Colonic mucosa (tissue), 4 donors: Measurements from ENCODE around the gene ASPHD2. TPM values are rescaled to one million over a fixed set of nuclear protein-coding genes. Genes with fewer than 3 reads are reported as not detected.

Experiments used
- DNase-seq: peaks from one replicate; pipeline ENCODE4 v3.0.0-alpha.2; 2020
- H3K27ac ChIP-seq: fragments of 200-600 bp; one replicate; pipeline ENCODE4 v1.8.0; 2021
- H3K27me3 ChIP-seq: fragments of 200-600 bp; one replicate; pipeline ENCODE4 v1.8.0; 2021
- H3K36me3 ChIP-seq: fragments of 200-600 bp; one replicate; pipeline ENCODE4 v1.8.0; 2021
- H3K4me1 ChIP-seq: fragments of 200-600 bp; one replicate; pipeline ENCODE4 v1.8.0; 2021; ENCODE audit warnings: mild to moderate bottlenecking
- H3K4me3 ChIP-seq: fragments of 200-600 bp; one replicate; pipeline ENCODE4 v1.8.0; 2021
- H3K9ac ChIP-seq, 2 donors: one replicate each; pipeline ENCODE4 v1.7.0; 2013; ENCODE audit warnings: control low read depth in 2 of 2, low read depth in 2 of 2, low read length in 2 of 2
- H3K9me3 ChIP-seq: fragments of 200-600 bp; one replicate; pipeline ENCODE4 v1.8.0; 2021
- intact Hi-C: fragments of 100-400 bp; cut with DNase I; formaldehyde crosslinking; loops from one replicate; pipeline ENCODE4 v1.14.1; 2022
- total RNA-seq, 2 donors: library from RNA; stranded (reverse); fragmentation: NEBNext Ultra II Directional in 1 of 2; extraction: Animal tissue kit (Norgen Biotek cat#: 25700) in 1 of 2; gene quantifications; one replicate each; pipeline ENCODE4 v1.2.1, GENCODE V29; 2021
- TF ChIP-seq, protein P1 (sequence below): fragments of 200-600 bp; IDR thresholded peaks from one replicate; pipeline ENCODE4 v1.8.0; 2022; ENCODE audit warnings: antibody characterized with exemption, mild to moderate bottlenecking
- donor health status: healthy.
- donor health status: DM: no; HTN: no; CAD: no.
- donor health status: DM: no; HTN: no; CAD: no.

Gene ASPHD2
- total RNA-seq, 2 donors from 2014 or later: 3.8 to 4.3 TPM

DNA sequence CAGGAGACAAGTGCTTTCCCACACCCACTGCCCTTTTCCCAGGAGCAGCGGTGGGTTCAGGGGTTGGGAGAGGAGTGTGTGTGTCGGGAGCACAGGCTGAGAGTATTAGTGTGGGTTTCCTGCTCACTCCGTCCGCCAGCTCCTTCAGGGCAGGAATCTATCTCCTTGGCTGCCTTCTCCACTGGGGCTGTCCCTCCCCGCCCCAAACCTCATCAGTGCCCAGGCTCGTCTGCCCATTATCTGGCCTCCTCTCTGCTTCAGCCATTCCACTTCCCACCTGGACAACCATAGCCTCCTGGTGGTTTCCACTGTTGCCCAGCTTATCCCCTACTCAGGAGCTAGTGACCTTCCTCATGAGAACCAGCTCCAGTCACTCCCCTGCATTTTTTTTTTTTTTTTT, 19.9 kb downstream of the ASPHD2 start:
- Histone ChIP-seq H3K9me3 (no peaks in the 10 kb centered on the region), H3K36me3 (no peaks in the 10 kb centered on the region), H3K27me3 (no peaks in the 10 kb centered on the region), H3K27ac (no peak overlapping the region), H3K4me3 (no peak overlapping the region), H3K4me1 (no peaks in the 10 kb centered on the region), H3K9ac (no peak overlapping the region)
- intact Hi-C loops: no loop called here
- TF ChIP-seq, protein P1, sequence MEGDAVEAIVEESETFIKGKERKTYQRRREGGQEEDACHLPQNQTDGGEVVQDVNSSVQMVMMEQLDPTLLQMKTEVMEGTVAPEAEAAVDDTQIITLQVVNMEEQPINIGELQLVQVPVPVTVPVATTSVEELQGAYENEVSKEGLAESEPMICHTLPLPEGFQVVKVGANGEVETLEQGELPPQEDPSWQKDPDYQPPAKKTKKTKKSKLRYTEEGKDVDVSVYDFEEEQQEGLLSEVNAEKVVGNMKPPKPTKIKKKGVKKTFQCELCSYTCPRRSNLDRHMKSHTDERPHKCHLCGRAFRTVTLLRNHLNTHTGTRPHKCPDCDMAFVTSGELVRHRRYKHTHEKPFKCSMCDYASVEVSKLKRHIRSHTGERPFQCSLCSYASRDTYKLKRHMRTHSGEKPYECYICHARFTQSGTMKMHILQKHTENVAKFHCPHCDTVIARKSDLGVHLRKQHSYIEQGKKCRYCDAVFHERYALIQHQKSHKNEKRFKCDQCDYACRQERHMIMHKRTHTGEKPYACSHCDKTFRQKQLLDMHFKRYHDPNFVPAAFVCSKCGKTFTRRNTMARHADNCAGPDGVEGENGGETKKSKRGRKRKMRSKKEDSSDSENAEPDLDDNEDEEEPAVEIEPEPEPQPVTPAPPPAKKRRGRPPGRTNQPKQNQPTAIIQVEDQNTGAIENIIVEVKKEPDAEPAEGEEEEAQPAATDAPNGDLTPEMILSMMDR: no peak
- DNase-seq: no peak

DNA sequence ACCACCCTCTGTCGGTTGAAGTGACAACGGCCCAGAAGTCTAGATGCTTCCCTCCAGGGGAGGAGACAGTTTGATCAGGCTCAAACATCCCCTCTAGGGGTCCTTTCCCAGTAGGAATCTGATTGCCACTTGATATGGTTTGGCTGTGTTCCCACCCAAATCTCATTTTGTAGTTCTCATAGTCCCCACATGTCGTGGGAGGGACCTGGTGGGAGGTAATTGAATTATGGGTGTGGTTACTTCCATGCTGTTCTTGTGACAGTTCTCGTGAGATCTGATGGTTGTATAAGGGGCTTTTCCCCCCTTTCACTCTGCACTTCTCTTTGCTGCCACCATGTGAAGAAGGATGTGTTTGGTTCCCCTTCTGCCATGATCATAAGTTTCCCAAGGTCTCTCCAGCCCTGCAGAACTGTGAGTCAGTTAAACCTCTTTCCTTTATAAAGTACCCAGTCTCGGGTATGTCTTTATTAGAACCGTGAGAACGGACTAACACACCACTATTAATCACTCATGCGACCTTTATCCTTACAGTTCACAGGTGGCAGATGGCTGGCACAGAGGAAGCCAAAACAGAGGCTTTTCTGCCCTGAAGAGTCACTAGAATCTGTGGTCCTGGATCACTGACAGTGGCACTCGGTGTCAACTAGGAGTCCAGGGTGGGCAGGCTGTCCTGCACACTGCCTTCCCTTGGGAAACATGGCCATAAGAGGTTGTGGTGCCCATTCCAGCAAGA, 21.6 kb downstream of the ASPHD2 start:
- no peak overlapping the region for H3K27ac ChIP-seq
- H3K9me3 ChIP-seq: no peaks in the 10 kb centered on the region
- no peaks in the 10 kb centered on the region for H3K4me1 ChIP-seq
- TF ChIP-seq, protein P1: no peak
- no peak for DNase-seq
- intact Hi-C loops: no loop called here
- H3K27me3 ChIP-seq: no peaks in the 10 kb centered on the region
- no peak overlapping the region for H3K9ac ChIP-seq
- no peaks in the 10 kb centered on the region for H3K36me3 ChIP-seq
- H3K4me3 ChIP-seq: no peak overlapping the region

DNA sequence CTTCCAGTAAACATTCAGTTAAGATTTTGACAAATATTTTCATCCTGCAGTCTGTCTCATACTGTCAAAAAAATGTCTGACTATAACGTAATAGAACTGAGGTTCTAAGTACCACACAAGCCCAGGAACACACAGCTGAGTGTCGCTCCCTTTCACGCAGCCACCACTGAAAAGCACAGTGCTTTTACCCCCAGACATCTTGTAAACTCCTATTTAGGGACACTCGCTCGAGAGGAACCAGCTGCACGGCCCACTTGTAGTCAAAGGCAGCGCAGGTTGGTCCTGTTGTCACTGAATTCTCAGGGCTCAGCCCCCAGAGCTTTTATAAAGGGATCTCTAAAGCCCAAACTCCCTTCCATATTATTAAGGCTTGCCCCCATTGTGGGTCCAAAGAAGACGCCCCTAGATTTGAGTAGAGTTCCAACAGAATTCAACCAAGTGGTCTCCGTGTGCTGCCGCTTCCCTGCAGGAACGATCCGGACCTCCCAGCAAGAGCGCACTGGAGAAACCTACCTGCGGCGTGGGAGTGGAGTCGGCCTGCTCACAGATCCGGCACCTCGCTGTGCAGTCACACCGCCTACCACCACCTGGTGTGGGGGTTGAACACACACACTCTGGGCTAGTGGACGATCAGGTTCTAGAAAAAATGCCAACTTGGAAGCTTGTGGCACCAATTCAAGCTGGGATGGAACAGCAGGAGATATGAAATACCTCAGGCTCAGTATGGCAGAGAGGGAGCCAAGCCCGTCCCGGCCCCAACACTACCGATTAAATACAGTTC, 23.4 kb downstream of the ASPHD2 start:
- H3K4me1 ChIP-seq: no peaks in the 10 kb centered on the region
- no peak overlapping the region for H3K9ac ChIP-seq
- no peak overlapping the region for H3K27ac ChIP-seq
- no peaks in the 10 kb centered on the region for H3K36me3 ChIP-seq
- TF ChIP-seq, protein P1: no peak
- H3K9me3 ChIP-seq: no peaks in the 10 kb centered on the region
- intact Hi-C loops: no loop called here
- no peak for DNase-seq
- H3K27me3 ChIP-seq: no peaks in the 10 kb centered on the region
- no peak overlapping the region for H3K4me3 ChIP-seq

DNA sequence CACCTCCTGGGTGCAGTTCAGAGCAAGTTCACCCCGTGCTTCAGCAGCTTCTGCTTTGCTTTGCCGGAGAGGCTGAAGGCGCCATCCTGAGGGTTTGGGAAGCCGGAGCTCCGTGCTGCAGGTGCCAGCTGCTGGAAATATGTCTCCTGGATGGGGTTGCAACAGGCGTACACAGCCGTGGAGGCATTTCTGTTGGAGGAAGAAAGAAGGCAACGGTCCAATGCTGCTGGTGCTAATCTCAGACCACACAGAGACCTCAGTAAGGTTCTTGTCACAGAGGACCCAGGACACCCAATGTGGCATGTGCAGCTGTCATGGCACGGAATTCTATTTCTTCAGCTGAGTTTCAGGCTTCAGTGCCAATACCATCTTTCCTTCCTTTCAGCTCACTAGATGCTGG, 24.2 kb downstream of the ASPHD2 start:
- DNase-seq: no peak
- Histone ChIP-seq H3K9me3 (no peaks in the 10 kb centered on the region), H3K27ac (no peak overlapping the region), H3K9ac (no peak overlapping the region), H3K4me3 (no peak overlapping the region), H3K36me3 (peaks cover 5% of the 10 kb centered on the region), H3K4me1 (no peaks in the 10 kb centered on the region), H3K27me3 (no peaks in the 10 kb centered on the region)
- TF ChIP-seq, protein P1: no peak
- intact Hi-C loops: no loop called here

DNA sequence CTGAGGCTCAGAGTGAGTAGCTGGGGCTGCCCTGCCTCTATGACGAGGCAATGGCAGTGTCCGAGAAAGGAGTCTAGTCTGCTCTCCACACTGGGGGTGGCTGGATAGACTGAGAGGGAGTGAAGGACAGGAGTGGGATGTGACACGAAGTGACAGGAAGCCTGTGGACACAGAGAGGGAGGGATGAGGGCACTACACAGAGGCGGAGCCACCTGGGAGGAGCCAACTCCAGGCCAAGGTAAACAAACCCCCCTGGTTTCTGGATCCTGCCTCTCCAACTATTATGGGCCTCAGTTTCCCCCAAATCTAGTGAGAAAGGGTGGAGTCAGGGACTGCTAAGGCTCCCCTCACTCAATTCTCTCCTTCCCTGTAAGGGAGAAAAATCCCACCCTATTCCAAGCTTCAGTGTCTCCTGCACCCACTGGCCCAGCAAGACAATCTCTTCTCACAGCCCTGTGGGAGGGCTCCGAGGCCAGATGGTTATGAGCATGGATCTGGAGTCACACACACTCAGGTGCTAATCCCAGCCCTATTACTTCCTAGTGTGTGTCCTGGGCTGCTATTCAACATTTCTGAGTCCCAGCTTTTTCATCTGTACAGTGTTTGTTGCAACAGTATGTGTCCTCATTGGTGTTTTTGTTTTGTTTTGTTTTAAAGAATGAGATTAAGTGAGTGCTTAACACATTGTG, 24.9 kb downstream of the ASPHD2 start:
- Histone ChIP-seq H3K27ac (no peak overlapping the region), H3K4me3 (no peak overlapping the region), H3K27me3 (no peaks in the 10 kb centered on the region), H3K36me3 (peaks cover 5% of the 10 kb centered on the region), H3K4me1 (no peaks in the 10 kb centered on the region), H3K9me3 (no peaks in the 10 kb centered on the region), H3K9ac (no peak overlapping the region)
- TF ChIP-seq, protein P1: no peak
- DNase-seq: no peak
- intact Hi-C loops: no loop called here
